C4-2B (cell line): ENCODE results near the gene IFNA2.
A peak's percentile ranks its signal among the peaks of the same experiment; 100 is the strongest.
"Not testable (repeated sequence)": the region's sequence is repeated elsewhere in the genome, so short reads cannot be mapped to it uniquely, and the experiment has no call there.

Experiments
- H3K27ac ChIP-seq: fragments of 450-650 bp; 2 replicates; pipeline ENCODE4 v1.5.1; 2017
- CTCF ChIP-seq: fragments of 450-650 bp; conservative IDR thresholded peaks from 2 replicates; pipeline ENCODE4 v1.5.1; 2017; ENCODE audit warnings: mild to moderate bottlenecking
- ZFX ChIP-seq: fragments of 450-650 bp; IDR thresholded peaks from 2 replicates; pipeline ENCODE4 v1.6.1; 2017

IFNA2 gene

DNA sequence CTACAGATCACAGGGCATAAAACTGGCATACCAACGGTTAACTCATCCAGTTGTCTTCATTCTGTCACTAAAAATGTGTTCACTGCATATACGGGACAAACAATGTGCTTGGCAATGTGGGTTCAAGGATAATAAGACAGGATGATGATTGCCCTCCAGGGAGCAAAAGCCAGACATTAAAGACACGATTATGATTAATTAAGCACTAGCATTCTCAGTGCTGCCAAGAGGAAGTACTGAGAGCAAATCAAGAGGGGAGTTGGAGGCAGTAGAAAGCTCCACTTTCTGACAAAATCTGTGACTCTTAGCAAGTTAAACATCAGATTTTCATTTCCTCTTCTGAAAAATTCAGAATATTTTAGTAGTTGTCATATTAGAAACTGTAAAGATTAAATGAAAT, 14.8 kb upstream of the IFNA2 start:
- TF ChIP-seq ZFX: no peak
- no peak for TF ChIP-seq CTCF
- H3K27ac ChIP-seq: no peak overlapping the region

GRCh38 chr9:21398955-21399489, 13.8 kb upstream of the IFNA2 start:
- H3K27ac ChIP-seq: no peak overlapping the region
- TF ChIP-seq ZFX (no peak), CTCF (no peak)

GRCh38 chr9:21395778-21396717, 10.8 kb upstream of the IFNA2 start:
- TF ChIP-seq ZFX (no peak), CTCF (peak; percentile 91)
- H3K27ac ChIP-seq: no peak overlapping the region

- no peak overlapping the region for H3K27ac ChIP-seq
- peak; percentile 71 for TF ChIP-seq CTCF
- no peak for TF ChIP-seq ZFX
These were observed 7.1 kb upstream of the IFNA2 start for GRCh38 chr9:21392270-21392669.

- TF ChIP-seq CTCF (no peak), ZFX (no peak)
- no peak overlapping the region for H3K27ac ChIP-seq
These were observed 1.6 kb downstream of the IFNA2 start for GRCh38 chr9:21383627-21384026.

- no peak overlapping the region for H3K27ac ChIP-seq
- no peak for TF ChIP-seq CTCF
- no peak for TF ChIP-seq ZFX
These were observed 3.5 kb downstream of the IFNA2 start for GRCh38 chr9:21381448-21382339.

- H3K27ac ChIP-seq: not testable (repeated sequence)
These were observed 13.7 kb downstream of the IFNA2 start for GRCh38 chr9:21371467-21371866.
